RWPE2 (cell line): Measurements from ENCODE around the gene CCDC198.

ENCODE experiments used
- ATAC-seq: fragments of 200-7000 bp; cut with Tn5 transposase; 3 replicates; pipeline ENCODE4 v1.9.1; 2021; ENCODE audit warnings: low read depth
- DNase-seq: peaks from one replicate; pipeline ENCODE4 v3.0.0-alpha.2; 2020; ENCODE audit warnings: low spot score
- H3K27ac ChIP-seq: fragments of 450-650 bp; 2 replicates; pipeline ENCODE4 v1.5.1; 2017; ENCODE audit warnings: mild to moderate bottlenecking; ENCODE audit not compliant: poor library complexity, severe bottlenecking
- H3K27me3 ChIP-seq: fragments of 250-450 bp; sonication (Bioruptor Pico); 2 replicates; pipeline ENCODE4 v1.5.1; 2021; ENCODE audit warnings: mild to moderate bottlenecking, moderate library complexity; ENCODE audit not compliant: insufficient read depth, poor library complexity, severe bottlenecking
- H3K36me3 ChIP-seq: fragments of 250-450 bp; sonication (Bioruptor Pico); 2 replicates; pipeline ENCODE4 v1.5.1; 2020; ENCODE audit warnings: low read depth, mild to moderate bottlenecking, moderate library complexity
- H3K4me1 ChIP-seq: fragments of 250-450 bp; sonication (Bioruptor Pico); 2 replicates; pipeline ENCODE4 v1.5.1; 2021; ENCODE audit warnings: mild to moderate bottlenecking, moderate library complexity; ENCODE audit not compliant: insufficient read depth, poor library complexity, severe bottlenecking
- H3K4me3 ChIP-seq: fragments of 250-450 bp; sonication (Bioruptor Pico); 2 replicates; pipeline ENCODE4 v1.5.1; 2021; ENCODE audit warnings: mild to moderate bottlenecking, moderate library complexity; ENCODE audit not compliant: severe bottlenecking
- H3K9me3 ChIP-seq: fragments of 250-450 bp; sonication (Bioruptor Pico); 2 replicates; pipeline ENCODE4 v1.5.1; 2021; ENCODE audit warnings: mild to moderate bottlenecking, moderate library complexity; ENCODE audit not compliant: severe bottlenecking
- TF ChIP-seq, protein P1 (sequence below): fragments of 450-650 bp; IDR thresholded peaks from one replicate; pipeline ENCODE4 v1.5.1; 2017; ENCODE audit warnings: mild to moderate bottlenecking, moderate library complexity; ENCODE audit not compliant: poor library complexity, severe bottlenecking

The CCDC198 gene

GRCh38 chr14:57478050-57478449 is 15.6 kb downstream of the CCDC198 start:
- no peak overlapping the region for H3K27ac ChIP-seq
- no peaks in the 10 kb centered on the region for H3K36me3 ChIP-seq
- TF ChIP-seq, protein P1, sequence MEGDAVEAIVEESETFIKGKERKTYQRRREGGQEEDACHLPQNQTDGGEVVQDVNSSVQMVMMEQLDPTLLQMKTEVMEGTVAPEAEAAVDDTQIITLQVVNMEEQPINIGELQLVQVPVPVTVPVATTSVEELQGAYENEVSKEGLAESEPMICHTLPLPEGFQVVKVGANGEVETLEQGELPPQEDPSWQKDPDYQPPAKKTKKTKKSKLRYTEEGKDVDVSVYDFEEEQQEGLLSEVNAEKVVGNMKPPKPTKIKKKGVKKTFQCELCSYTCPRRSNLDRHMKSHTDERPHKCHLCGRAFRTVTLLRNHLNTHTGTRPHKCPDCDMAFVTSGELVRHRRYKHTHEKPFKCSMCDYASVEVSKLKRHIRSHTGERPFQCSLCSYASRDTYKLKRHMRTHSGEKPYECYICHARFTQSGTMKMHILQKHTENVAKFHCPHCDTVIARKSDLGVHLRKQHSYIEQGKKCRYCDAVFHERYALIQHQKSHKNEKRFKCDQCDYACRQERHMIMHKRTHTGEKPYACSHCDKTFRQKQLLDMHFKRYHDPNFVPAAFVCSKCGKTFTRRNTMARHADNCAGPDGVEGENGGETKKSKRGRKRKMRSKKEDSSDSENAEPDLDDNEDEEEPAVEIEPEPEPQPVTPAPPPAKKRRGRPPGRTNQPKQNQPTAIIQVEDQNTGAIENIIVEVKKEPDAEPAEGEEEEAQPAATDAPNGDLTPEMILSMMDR, result no peak
- H3K4me1 ChIP-seq, result no peaks in the 10 kb centered on the region
- DNase-seq (no peak), ATAC-seq (no peak)
- peaks cover 11% of the 10 kb centered on the region for H3K27me3 ChIP-seq
- no peaks in the 10 kb centered on the region for H3K9me3 ChIP-seq
- H3K4me3 ChIP-seq, result no peak overlapping the region

GRCh38 chr14:57470909-57471308 is 22.7 kb downstream of the CCDC198 start:
- Histone ChIP-seq H3K4me1 (no peaks in the 10 kb centered on the region), H3K9me3 (no peaks in the 10 kb centered on the region), H3K27ac (no peak overlapping the region), H3K27me3 (peaks cover 4% of the 10 kb centered on the region), H3K4me3 (no peak overlapping the region), H3K36me3 (no peaks in the 10 kb centered on the region)
- DNase-seq, result no peak
- TF ChIP-seq, protein P1, result no peak
- no peak for ATAC-seq

- TF ChIP-seq, protein P1, result no peak
- no peaks in the 10 kb centered on the region for H3K36me3 ChIP-seq
- no peak for DNase-seq
- H3K27me3 ChIP-seq, result peaks cover 1% of the 10 kb centered on the region
- no peak overlapping the region for H3K4me3 ChIP-seq
- ATAC-seq, result no peak
- H3K4me1 ChIP-seq, result no peaks in the 10 kb centered on the region
- no peaks in the 10 kb centered on the region for H3K9me3 ChIP-seq
- H3K27ac ChIP-seq, result no peak overlapping the region
Measured at GRCh38 chr14:57464008-57464730, 29.5 kb downstream of the CCDC198 start.

- H3K9me3 ChIP-seq, result no peaks in the 10 kb centered on the region
- H3K36me3 ChIP-seq, result no peaks in the 10 kb centered on the region
- no peak overlapping the region for H3K27ac ChIP-seq
- DNase-seq (no peak), ATAC-seq (peak; percentile 71)
- TF ChIP-seq, protein P1, result no peak
- no peaks in the 10 kb centered on the region for H3K4me1 ChIP-seq
- H3K27me3 ChIP-seq, result no peaks in the 10 kb centered on the region
- H3K4me3 ChIP-seq, result no peak overlapping the region
Measured at GRCh38 chr14:57462551-57462950, 31.1 kb downstream of the CCDC198 start.

GRCh38 chr14:57461777-57462320 is 31.8 kb downstream of the CCDC198 start:
- TF ChIP-seq, protein P1, result no peak
- H3K27ac ChIP-seq, result no peak overlapping the region
- no peak overlapping the region for H3K4me3 ChIP-seq
- ATAC-seq (no peak), DNase-seq (no peak)
- H3K9me3 ChIP-seq, result peaks cover 3% of the 10 kb centered on the region
- H3K27me3 ChIP-seq, result no peaks in the 10 kb centered on the region
- no peaks in the 10 kb centered on the region for H3K4me1 ChIP-seq
- H3K36me3 ChIP-seq, result no peaks in the 10 kb centered on the region
